Medulla oblongata (tissue), 1 donor: ENCODE data around the gene LDB2.
"Not testable (repeated sequence)": the region's sequence is repeated elsewhere in the genome, so short reads cannot be mapped to it uniquely, and the experiment has no call there.

Source experiments
- DNase-seq: peaks from one replicate; pipeline ENCODE4 v3.0.0-alpha.2; 2015; ENCODE audit errors: extremely low spot score

Gene LDB2

GRCh38 chr4:16596267-16596666 lies 302.2 kb downstream of the LDB2 start:
- no peak for DNase-seq

- DNase-seq = no peak
These were observed 304.3 kb downstream of the LDB2 start for GRCh38 chr4:16594128-16594527.

- no peak for DNase-seq
These were observed 305.1 kb downstream of the LDB2 start for GRCh38 chr4:16593386-16593785.

GRCh38 chr4:16591272-16591826 lies 307.1 kb downstream of the LDB2 start:
- no peak for DNase-seq

GRCh38 chr4:16590797-16591196 lies 307.6 kb downstream of the LDB2 start:
- no peak for DNase-seq

GRCh38 chr4:16588651-16589050 lies 309.8 kb downstream of the LDB2 start:
- no peak for DNase-seq

- no peak for DNase-seq
These were observed 310.3 kb downstream of the LDB2 start for GRCh38 chr4:16588149-16588548.

GRCh38 chr4:16585053-16585452 lies 313.4 kb downstream of the LDB2 start:
- no peak for DNase-seq

GRCh38 chr4:16583764-16584163 lies 314.7 kb downstream of the LDB2 start:
- DNase-seq = no peak

- DNase-seq = no peak
These were observed 315.9 kb downstream of the LDB2 start for GRCh38 chr4:16582526-16582925.

- no peak for DNase-seq
These were observed 316.4 kb downstream of the LDB2 start for GRCh38 chr4:16582036-16582435.

GRCh38 chr4:16581117-16581516 lies 317.3 kb downstream of the LDB2 start:
- no peak for DNase-seq

GRCh38 chr4:16580514-16580913 lies 317.9 kb downstream of the LDB2 start:
- no peak for DNase-seq

GRCh38 chr4:16579866-16580265 lies 318.6 kb downstream of the LDB2 start:
- DNase-seq = no peak

GRCh38 chr4:16577177-16577576 lies 321.3 kb downstream of the LDB2 start:
- DNase-seq = no peak

GRCh38 chr4:16574981-16575380 lies 323.5 kb downstream of the LDB2 start:
- DNase-seq = no peak

- DNase-seq = peak; percentile 77
These were observed 324.7 kb downstream of the LDB2 start for GRCh38 chr4:16573739-16574138.

GRCh38 chr4:16573206-16573605 lies 325.2 kb downstream of the LDB2 start:
- peak; percentile 21 for DNase-seq

- no peak for DNase-seq
These were observed 325.8 kb downstream of the LDB2 start for GRCh38 chr4:16572631-16573030.

GRCh38 chr4:16572161-16572560 lies 326.3 kb downstream of the LDB2 start:
- no peak for DNase-seq

- no peak for DNase-seq
These were observed 328.7 kb downstream of the LDB2 start for GRCh38 chr4:16569790-16570189.

- DNase-seq = not testable (repeated sequence)
These were observed 341.1 kb downstream of the LDB2 start for GRCh38 chr4:16557316-16557715.

- DNase-seq = no peak
These were observed 343.3 kb downstream of the LDB2 start for GRCh38 chr4:16555156-16555555.

- DNase-seq = no peak
These were observed 347.9 kb downstream of the LDB2 start for GRCh38 chr4:16550531-16550930.
